NCI-H1105 treated with DMSO at 0.1 percent for 48 hours (cell line): ENCODE measurements around the gene SIGLEC6.

Experiments used
- DNase-seq: peaks from one replicate; lab custom pipeline; 2025; lab: John Stamatoyannopoulos, UW

Gene SIGLEC6

DNA sequence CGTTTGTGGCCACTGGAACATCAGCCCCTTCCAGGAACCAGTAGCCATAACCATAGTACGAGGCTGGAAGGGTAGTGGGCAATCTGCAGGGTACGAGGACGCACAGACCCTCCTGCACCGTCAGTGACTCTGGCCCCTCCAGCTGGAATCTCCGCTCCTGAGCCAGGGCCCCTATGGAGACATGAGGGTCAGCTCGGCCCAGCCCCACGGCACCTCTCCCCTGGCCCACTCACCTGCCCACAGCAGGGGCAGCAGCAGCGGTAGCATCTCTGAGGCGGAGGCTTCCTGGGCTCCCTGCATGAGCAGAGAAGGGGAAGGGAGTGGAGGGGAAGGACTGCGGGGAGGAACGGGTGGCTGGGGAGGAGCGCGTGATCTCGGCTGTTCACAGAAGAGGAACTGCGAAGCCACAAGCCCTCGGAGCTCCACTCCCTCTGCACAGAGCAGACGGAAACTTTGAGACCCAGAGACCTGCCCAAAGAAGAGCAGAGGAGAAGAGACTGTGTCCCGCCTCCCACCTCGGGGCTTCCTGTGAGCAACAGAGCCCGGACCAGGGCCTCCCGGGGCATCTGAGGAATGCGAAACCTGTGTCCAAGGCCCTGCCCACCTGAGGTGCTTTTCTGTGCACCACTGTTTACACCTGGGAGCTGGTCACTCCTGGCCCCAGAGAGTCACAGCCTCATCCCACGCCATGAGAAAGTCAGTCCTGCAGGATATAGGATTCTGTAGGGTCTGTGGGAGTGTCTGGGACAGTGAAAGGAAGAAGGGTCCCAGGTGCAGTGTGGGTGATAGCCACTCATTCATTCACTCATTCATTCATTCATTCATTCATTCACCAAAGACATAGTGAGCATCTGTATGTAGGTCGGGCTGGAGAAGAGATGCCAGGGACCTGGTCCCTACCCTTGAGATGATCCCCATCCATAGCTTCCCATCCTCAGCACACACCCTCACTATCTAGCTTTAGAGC, at the start of gene SIGLEC6:
Gene SIGLEC6, minus strand, starts transcription at position 322 of the 967 bp plus-strand sequence. Its CDS starts 22 bp downstream, at position 300.
- DNase-seq: no peak

GRCh38 chr19:51576850-51577249, 45.4 kb upstream of the SIGLEC6 start:
- DNase-seq: no peak

- no peak for DNase-seq
Observed at GRCh38 chr19:51573331-51573730, 41.9 kb upstream of the SIGLEC6 start.

GRCh38 chr19:51572908-51573307, 41.4 kb upstream of the SIGLEC6 start:
- no peak for DNase-seq

DNA sequence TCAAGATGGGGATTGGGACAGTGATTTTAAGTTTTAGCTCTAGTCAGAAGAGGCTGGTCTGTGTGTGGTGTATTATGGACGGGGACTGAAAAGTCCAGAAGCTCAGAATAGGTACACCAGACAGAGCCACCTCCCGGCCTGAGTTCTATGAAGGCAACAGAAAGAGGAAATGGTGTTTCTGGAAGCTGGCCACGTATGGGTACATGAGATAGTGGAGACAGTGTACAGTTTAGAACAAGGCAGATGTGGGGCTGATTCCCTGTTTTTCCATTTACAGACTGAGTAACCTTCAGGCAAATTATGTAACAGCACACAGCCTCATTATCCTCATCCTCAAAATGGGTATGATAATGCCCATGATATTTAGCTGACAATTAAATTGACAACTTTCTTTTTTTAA, 40.9 kb upstream of the SIGLEC6 start:
- DNase-seq: no peak

DNA sequence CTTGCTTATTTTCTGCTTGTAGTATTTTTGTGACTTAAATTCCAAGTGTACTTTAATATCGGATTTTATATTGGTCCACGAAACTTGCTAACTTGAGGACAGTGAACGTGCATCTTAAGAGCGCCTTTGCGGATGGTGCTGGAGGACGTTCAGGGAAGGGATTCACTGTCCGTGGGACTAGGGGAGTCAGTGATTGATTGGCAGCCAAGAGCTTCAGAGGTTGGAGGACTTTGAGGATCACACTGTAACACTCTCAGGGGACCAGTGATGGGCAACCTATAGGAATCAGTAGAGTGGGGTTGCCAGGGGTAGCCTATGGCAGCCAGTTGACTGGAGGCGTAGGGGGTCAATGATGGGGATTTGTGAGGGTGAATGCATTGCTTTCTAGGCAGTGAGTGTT, 40.1 kb upstream of the SIGLEC6 start:
- no peak for DNase-seq

- DNase-seq: no peak
Observed at GRCh38 chr19:51570962-51571575, 39.6 kb upstream of the SIGLEC6 start, which contains the start of gene ZNF175. TSS of gene ZNF175 (plus strand) at chr19:51571283. CDS start at chr19:51573330, 2,047 bp downstream.

- DNase-seq: no peak
Observed at GRCh38 chr19:51568456-51568855, 37.0 kb upstream of the SIGLEC6 start.

DNA sequence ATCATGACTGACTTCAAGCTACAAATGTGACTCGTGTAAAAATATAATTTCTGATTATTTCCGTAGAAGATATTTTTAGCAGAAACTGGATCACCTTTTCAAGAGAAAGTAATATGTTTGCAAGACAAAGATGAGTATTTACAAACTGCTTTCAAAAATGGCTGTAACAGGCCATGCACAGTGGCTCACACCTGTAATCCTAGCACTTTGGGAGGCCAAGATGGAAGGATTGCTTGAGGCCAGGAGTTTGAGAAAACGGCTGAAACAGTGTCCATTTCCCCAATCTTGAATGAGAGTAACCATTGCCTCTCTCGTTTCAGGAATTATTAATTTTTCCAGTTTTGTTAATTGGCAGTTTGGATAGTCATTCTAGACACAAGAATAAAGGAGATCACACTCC, 36.1 kb upstream of the SIGLEC6 start:
- DNase-seq: no peak

DNA sequence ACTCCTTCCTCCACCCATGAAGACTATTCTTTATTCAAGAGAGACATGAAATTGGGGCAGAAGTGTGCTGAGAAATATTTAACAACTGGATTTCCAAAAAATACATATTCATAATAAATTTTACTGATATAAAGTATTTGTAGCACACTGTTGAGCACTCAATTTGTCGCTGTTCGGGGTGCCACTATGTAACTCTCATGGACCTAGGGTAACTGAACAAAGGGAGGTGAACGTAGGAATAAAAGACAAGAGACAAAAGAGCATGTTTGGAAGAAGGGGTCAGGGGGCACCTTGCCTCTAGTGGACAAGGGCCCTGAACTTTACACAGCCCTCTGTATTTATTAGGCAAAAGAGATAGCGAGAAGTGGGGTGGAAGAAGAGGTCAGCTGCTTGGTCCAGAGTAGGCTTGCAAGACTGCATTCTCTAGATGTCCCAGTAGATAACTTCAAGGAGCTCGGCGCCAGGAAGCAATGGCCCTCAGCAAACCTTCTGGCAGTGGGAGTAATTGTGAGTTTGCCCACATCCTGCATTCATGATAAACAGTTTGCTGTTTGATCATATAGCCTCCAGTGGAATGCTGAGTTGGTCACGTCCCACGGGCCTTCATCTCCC, 35.1 kb upstream of the SIGLEC6 start:
- no peak for DNase-seq

- no peak for DNase-seq
Observed at GRCh38 chr19:51565583-51565982, 34.1 kb upstream of the SIGLEC6 start.

- DNase-seq: no peak
Observed at GRCh38 chr19:51564791-51565190, 33.3 kb upstream of the SIGLEC6 start.

GRCh38 chr19:51560339-51560738, 28.9 kb upstream of the SIGLEC6 start:
- no peak for DNase-seq

GRCh38 chr19:51559240-51559639, 27.8 kb upstream of the SIGLEC6 start:
- DNase-seq: no peak

GRCh38 chr19:51552996-51553725, 21.7 kb upstream of the SIGLEC6 start:
- no peak for DNase-seq

DNA sequence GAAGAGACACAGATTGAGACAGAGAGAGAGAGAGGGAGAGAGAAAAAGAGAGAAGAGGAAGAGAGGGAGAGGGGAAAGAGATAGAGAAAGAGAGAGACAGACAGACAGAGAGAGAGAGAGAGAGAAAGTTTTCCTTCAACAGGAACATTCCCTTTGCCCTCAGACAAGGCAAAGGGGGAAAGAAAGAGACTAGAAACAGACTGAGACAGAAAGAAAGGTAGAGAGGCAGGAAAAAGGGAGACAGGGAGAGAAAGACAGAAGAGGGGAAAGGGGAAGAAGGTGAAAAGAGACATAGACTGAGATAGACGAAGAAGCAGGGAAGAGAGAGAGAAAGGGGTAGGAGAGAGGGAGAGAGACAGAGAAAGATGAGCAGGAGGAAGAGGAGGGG, 21.1 kb upstream of the SIGLEC6 start:
- no peak for DNase-seq

GRCh38 chr19:51551673-51552432, 20.4 kb upstream of the SIGLEC6 start:
- no peak for DNase-seq

DNA sequence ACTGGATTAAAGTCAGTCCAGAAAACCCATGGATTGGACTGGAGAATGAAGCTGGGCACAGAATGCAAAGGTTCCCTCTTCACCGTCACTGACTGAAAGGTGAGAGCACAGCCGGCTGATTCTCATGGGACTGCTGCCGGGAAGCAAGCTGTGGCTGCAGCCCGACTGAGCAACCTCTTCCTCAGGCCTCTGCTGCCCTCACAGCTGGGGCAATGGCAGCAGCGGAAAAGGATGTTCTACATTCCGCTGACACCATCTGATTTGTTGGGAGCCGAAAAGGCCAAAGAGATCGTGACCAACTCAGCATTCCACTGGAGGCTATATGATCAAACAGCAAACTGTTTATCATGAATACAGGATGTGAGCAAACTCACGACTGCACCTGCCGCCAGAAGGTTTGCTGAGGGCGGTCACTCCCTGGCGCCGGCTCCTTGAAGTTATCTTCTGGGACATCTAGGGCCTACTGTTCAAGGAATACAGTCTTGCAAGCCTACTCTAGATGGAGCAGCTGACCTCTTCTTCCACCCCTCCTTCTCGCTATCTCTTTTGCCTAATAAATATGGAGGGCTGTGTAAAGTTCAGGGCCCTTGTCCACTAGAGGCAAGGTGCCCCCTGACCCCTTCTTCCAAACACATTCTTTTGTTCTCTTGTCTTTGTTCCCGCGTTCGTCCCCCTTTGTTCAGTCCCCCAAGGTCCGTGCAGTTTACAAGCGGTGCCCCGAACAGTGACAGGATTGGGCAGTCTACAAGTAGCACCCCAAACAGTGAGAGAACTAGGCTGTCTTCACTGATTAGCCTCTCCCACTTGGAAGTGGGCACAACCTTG, 19.6 kb upstream of the SIGLEC6 start:
- DNase-seq: no peak

GRCh38 chr19:51549533-51550324, 18.3 kb upstream of the SIGLEC6 start:
- no peak for DNase-seq

GRCh38 chr19:51548891-51549305, 17.4 kb upstream of the SIGLEC6 start:
- no peak for DNase-seq
